ENCODE measurements around the gene ITGB3BP.
"Not testable (repeated sequence)": the region's sequence is repeated elsewhere in the genome, so short reads cannot be mapped to it uniquely, and the experiment has no call there.

Gene ITGB3BP, protein sequence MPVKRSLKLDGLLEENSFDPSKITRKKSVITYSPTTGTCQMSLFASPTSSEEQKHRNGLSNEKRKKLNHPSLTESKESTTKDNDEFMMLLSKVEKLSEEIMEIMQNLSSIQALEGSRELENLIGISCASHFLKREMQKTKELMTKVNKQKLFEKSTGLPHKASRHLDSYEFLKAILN

DNA sequence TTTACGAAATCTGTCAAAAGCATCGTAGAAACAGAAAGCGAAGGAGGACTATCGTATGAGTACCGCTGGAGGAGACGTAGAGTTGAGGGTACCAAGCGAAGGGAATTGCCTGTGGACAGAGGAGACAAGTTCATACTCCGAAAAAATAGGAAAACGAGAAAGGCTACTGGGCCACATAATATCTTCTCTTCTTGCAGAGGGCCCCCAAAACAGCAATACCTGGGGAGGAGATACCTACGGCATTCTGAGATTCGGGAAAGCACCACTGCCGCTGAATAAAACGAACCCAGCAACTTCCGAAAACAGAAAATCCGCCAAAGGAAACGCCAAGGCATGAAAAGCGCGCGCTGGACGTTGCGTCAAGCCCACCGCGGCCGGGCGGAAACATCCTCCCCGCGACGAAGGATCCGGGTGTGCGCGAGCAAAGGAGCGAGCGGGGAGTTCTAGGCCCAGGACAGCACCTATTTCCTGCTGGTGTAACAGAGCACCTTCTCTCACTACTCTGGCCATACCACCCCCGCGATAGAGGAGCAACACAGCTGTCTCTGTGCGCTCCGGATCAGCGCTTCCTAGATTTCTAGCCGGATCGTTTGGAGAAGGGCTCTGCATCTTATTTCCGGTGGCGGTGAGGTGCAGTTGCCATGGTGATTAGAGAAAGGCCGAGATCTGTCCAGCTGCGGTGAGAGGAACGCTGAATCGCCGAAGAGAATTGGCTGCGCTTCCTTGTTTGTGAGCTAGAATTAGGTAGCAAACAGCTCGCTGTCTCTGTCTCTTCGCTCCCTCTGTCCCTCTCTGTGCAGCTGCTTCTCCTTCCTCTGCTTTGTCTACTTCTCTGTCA is at the start of gene ITGB3BP, which contains the start of gene EFCAB7:
TSS of gene ITGB3BP (minus strand) at position 335 of the 838 bp plus-strand sequence. CDS start at position 243, 92 bp downstream.
TSS of gene EFCAB7 (plus strand) at position 635 of the 838 bp plus-strand sequence. CDS start 2,048 bp downstream, outside the sequence.
- in situ Hi-C loops (cut with MboI; ENCODE audit: low sequenced_read_pairs), result no loop called here

DNA sequence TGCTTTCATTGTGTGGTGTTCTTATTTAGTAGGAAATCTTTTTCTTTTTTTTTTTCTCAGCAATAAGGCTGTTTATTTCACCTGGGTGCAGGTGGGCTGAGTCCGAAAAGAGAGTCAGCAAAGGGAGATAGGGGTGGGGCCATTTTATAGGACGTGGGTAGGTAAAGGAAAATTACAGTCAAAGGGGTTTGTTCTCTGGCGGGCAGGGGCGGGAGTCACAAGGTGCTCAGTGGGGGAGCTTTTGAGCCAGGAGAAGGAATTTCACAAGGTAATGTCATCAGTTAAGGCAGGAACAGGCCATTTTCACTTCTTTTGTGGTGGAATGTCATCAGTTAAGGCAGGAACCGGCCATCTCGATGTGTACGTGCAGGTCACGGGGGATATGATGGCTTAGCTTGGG is 49.7 kb upstream of the ITGB3BP start:
- in situ Hi-C loops (cut with MboI; ENCODE audit: low sequenced_read_pairs), result not testable (repeated sequence)

DNA sequence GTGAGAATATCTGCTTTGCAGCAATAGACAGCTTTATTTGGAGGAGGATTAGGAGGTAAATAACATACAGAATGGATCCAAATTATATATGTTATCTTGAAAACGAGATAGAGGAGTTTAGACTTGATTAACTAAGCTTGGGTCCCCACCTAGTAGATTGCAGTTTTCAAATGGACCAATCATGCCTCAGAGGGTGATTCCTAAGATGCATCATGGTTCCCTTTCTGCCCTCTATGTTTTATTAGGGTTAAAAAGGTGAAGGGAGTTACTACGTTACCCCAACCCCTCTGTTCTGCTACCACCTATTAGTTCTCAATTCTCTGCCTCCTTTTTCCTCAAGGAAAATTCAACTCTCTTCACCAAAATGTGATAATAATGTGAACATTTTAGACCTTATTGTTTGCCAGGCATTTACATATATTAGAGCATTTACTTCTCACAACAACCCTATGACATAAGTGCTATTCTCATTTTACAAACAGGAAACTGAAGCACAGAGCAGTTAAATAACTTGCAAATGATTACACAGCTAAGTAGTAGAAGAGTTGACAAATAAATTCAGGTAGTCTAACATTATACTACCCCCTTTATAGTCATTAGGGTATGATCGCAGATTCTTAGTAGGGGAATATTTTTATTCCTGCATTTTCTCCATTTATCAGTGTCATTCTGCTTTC is 46.8 kb upstream of the ITGB3BP start:
- in situ Hi-C loops (cut with MboI; ENCODE audit: low sequenced_read_pairs), result no loop called here

DNA sequence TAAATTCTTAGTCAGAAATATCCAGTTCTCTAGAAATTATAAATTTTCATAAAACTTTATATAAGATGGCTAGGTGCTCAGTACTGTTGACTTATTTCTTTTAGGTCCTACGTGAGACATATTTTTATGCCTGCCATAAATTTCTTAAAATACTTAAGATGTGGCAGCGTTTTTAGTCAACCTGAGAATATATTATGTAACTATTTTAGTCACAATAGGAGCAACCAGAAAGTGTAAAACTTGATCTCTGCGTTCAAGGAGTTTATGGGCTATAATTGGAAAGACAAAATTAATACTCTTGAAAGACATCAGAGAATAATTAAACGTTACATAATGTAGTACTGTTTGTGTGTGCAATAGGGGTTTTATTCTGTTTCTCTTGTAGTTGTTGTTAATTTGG is 46.0 kb upstream of the ITGB3BP start:
- in situ Hi-C loops (cut with MboI; ENCODE audit: low sequenced_read_pairs), result no loop called here

DNA sequence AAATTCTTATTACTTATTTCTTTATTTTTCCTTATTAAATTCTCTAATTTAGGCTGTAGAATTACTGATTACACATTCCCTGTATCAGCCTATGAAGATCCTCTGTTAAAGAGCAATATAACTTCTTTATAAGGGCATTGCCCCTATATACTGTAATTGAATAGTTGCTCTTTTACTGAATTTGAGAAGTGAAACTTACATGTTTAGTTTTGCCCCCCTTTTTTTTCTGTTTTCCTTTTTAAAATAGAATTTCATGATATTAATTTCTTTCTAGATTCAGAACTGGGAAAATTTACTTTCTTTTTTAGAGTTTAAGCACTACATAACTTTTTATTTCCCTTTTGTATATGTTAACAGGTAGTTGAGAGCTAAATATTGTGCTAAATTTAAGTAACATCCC is 40.7 kb upstream of the ITGB3BP start:
- in situ Hi-C loops (cut with MboI; ENCODE audit: low sequenced_read_pairs), result no loop called here

GRCh38 chr1:63559357-63559756 is 36.3 kb upstream of the ITGB3BP start:
- in situ Hi-C loops (cut with MboI; ENCODE audit: low sequenced_read_pairs), result no loop called here

DNA sequence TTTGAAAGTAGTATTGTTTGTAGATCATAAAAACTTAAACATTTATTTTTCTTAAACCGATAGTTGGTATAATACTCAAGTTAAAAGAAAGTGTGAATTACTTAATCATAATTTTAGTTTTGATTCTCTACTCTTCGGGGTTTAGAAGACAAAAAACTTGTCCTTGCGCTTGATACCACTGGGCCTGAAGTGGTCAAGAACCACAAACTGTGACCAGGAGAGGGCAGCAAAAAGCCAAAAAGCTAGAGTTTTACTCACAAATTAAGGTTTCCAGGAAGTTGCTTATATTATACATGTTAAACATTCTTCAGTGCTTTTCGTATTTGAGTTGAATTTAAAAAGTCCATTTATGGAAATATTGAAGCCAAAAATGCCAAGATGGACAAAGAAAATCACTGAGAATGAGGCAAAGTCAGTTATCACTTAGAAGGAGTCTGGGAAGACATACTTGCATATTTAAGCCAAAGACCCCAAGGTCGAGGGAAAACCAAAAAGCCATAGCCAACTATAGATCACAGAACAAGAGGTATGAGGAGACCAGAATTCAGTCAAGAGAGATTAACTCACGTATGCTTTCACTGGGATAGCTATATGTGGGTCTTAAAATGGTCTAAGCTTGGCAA is 34.5 kb upstream of the ITGB3BP start:
- in situ Hi-C loops (cut with MboI; ENCODE audit: low sequenced_read_pairs), result no loop called here

GRCh38 chr1:63555480-63555879 is 32.5 kb upstream of the ITGB3BP start:
- in situ Hi-C loops (cut with MboI; ENCODE audit: low sequenced_read_pairs), result no loop called here

DNA sequence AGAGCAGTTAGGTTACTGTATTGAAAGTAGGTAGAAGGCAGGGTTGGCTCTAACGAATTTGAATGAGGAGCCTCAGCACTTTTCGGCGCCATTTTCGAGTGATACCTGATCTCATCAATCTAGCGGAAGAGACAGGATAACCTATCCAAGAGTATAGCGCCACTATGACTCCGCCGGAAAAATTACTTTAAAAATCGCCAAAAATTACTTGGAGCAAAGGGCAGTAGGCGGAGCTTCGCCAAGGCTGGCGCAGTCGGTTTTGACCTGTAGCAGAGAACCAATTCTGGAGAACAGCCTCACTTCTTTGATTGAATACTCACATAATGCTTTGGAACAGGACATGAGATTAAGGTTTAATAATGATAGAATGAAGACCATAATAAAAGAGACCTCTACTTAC is 25.9 kb upstream of the ITGB3BP start:
- in situ Hi-C loops (cut with MboI; ENCODE audit: low sequenced_read_pairs), result no loop called here

GRCh38 chr1:63548303-63548702 is 25.3 kb upstream of the ITGB3BP start:
- in situ Hi-C loops (cut with MboI; ENCODE audit: low sequenced_read_pairs), result no loop called here

DNA sequence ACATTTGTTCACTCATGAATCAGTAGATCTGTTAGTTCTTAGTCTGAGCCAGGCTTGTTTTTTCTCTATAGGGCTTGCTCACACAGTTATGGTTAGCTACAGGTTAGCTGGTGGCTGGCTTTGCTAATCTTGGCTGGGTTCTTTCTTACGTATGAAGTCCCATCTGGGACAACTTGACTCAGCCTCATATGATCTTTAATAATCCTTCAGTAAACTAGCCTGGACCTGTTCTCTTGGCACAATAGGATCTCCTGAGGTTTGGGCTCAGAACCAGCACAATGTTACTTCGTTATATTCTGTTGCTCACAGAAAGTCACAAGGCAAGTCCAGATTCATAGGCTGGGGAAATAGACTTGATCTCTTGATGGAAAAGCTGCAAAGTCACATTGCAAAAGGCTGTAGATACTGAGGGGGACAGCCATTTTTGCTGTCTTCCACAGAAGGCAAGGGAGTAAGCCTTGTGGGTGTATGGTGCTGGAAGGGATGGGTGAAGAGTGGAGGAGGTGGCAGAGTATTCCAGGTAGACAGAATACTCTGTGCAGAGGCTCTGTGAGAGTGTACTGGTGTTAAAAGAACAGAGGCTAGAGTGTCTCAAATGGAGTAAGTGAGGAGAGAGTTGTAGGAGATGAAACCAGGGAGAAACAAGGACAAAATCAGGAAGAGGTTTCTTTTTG is 24.7 kb upstream of the ITGB3BP start:
- in situ Hi-C loops (cut with MboI; ENCODE audit: low sequenced_read_pairs), result no loop called here

- in situ Hi-C loops (cut with MboI; ENCODE audit: low sequenced_read_pairs), result no loop called here
Measured at GRCh38 chr1:63545780-63546179, 22.8 kb upstream of the ITGB3BP start.

- in situ Hi-C loops (cut with MboI; ENCODE audit: low sequenced_read_pairs), result no loop called here
Measured at GRCh38 chr1:63537940-63538339, 14.9 kb upstream of the ITGB3BP start.

GRCh38 chr1:63537006-63537405 is 14.0 kb upstream of the ITGB3BP start:
- in situ Hi-C loops (cut with MboI; ENCODE audit: low sequenced_read_pairs), result no loop called here

GRCh38 chr1:63534406-63534805 is 11.4 kb upstream of the ITGB3BP start:
- in situ Hi-C loops (cut with MboI; ENCODE audit: low sequenced_read_pairs), result no loop called here

GRCh38 chr1:63533931-63534330 is 10.9 kb upstream of the ITGB3BP start:
- in situ Hi-C loops (cut with MboI; ENCODE audit: low sequenced_read_pairs), result no loop called here

DNA sequence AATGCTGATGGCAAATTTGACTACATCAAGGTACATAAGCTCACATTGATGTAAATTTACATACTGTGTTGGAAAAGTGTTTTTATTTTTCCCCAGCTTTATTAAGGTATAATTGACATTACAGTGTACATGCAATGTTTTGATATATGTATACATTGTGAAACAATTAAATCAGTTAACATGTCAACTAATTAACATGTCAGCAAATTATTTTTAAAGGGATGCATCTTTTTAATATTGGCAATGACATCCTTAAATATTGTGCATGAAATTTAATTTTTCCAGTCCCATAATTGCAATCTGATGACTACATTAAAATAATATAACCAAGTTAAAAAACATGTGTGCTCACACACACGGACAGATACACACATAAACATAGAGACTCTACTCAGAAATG is 9.7 kb upstream of the ITGB3BP start:
- in situ Hi-C loops (cut with MboI; ENCODE audit: low sequenced_read_pairs), result no loop called here

- in situ Hi-C loops (cut with MboI; ENCODE audit: low sequenced_read_pairs), result no loop called here
Measured at GRCh38 chr1:63524201-63524600, 1.2 kb upstream of the ITGB3BP start.

GRCh38 chr1:63523738-63524137 is 713 bp upstream of the ITGB3BP start:
- in situ Hi-C loops (cut with MboI; ENCODE audit: low sequenced_read_pairs), result no loop called here

GRCh38 chr1:63516629-63517028 is 6.4 kb downstream of the ITGB3BP start:
- in situ Hi-C loops (cut with MboI; ENCODE audit: low sequenced_read_pairs), result no loop called here

DNA sequence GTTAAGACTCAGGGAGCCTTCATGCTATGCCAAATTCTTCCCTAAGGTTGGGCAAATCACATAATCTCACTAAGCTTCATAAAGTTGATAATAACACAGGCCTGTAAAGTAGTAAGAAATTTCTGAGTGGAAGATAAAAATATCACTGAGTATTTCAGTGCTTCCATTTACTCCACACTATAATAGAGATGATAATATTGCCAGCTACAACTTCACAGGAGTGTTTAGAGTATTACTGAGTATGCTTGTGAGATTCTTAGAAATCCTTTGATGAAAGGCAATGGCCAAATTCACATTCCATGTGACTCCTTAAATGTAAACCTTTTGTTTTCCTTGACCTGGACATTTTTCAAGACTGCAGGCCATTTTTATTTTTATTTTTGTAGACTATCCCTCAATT is 10.4 kb downstream of the ITGB3BP start:
- in situ Hi-C loops (cut with MboI; ENCODE audit: low sequenced_read_pairs), result no loop called here

Measured in HL-60/S4 treated with retinoic acid at 250 ng/mL for 4 days and 3 days (cell line).